22Rv1 (cell line): ENCODE data around the gene TMEM238L.

Experiments used
- ZFX ChIP-seq: fragments of 450-650 bp; IDR thresholded peaks from 2 replicates; pipeline ENCODE4 v1.6.1; 2017; ENCODE audit warnings: antibody characterized with exemption, borderline replicate concordance
- TF ChIP-seq, protein P1 (sequence below): fragments of 450-650 bp; IDR thresholded peaks from 2 replicates; pipeline ENCODE4 v1.5.1; 2017; ENCODE audit warnings: mild to moderate bottlenecking

DNA sequence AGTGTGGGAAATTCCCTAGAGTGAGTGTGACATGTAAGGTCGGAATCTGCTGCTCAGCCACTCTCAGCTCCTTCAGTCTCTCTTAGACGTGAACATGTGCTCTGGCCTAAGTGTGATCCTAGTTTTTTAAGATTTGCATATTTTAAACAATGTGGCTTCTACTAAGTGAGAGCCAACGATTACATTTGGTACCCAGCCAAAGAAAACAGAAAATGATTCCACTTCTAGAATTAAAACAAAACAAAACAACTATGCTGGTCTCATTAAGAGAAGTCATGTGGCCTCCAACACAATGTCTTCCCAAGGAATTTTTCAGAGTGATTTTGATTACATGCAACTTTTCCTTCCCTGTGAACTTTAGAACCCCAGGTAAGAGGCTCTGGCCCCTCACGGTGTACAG is 10.1 kb downstream of the TMEM238L start:
- TF ChIP-seq, protein P1, sequence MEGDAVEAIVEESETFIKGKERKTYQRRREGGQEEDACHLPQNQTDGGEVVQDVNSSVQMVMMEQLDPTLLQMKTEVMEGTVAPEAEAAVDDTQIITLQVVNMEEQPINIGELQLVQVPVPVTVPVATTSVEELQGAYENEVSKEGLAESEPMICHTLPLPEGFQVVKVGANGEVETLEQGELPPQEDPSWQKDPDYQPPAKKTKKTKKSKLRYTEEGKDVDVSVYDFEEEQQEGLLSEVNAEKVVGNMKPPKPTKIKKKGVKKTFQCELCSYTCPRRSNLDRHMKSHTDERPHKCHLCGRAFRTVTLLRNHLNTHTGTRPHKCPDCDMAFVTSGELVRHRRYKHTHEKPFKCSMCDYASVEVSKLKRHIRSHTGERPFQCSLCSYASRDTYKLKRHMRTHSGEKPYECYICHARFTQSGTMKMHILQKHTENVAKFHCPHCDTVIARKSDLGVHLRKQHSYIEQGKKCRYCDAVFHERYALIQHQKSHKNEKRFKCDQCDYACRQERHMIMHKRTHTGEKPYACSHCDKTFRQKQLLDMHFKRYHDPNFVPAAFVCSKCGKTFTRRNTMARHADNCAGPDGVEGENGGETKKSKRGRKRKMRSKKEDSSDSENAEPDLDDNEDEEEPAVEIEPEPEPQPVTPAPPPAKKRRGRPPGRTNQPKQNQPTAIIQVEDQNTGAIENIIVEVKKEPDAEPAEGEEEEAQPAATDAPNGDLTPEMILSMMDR: no peak
- TF ChIP-seq ZFX: no peak
